Measurements from ENCODE around the gene CCL19. TPM values are rescaled to one million over a fixed set of nuclear protein-coding genes. Genes with fewer than 3 reads are reported as not detected.

The CCL19 gene
- total RNA-seq, 2 experiments from 2014 or later, result not detected

DNA sequence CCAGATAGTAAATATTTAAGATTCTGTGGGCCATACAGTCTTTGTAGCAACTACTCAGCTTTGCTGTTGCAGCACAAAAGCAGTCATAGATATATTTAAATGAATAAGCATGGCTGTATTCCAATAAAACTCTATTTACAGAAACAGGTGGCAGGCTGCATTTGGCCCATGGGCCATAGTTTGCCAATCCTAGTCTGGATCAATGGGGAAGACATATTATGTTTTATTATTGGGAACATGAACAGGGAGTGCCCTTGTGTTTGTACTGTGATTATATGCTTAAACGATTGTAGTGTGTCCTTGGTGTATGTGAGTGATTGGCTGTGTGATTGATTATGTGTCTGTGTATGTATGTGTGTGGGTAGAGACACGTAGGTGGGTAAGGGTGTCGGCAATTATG, 16.6 kb downstream of the CCL19 start:
- no peak overlapping the region for H3K4me3 Mint-ChIP-seq
- CTCF ChIA-PET, result interaction anchor here (3.9 kb wide), 1 partner anchor 27 kb away, joined by 56 read pairs; no protein-coding TSS in a partner anchor
- TF ChIP-seq, protein P1, sequence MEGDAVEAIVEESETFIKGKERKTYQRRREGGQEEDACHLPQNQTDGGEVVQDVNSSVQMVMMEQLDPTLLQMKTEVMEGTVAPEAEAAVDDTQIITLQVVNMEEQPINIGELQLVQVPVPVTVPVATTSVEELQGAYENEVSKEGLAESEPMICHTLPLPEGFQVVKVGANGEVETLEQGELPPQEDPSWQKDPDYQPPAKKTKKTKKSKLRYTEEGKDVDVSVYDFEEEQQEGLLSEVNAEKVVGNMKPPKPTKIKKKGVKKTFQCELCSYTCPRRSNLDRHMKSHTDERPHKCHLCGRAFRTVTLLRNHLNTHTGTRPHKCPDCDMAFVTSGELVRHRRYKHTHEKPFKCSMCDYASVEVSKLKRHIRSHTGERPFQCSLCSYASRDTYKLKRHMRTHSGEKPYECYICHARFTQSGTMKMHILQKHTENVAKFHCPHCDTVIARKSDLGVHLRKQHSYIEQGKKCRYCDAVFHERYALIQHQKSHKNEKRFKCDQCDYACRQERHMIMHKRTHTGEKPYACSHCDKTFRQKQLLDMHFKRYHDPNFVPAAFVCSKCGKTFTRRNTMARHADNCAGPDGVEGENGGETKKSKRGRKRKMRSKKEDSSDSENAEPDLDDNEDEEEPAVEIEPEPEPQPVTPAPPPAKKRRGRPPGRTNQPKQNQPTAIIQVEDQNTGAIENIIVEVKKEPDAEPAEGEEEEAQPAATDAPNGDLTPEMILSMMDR (IDR thresholded peaks at IDR 0.05), result no peak
- intact Hi-C loops (cut with micrococcal nuclease), result no loop called here
- POLR2A ChIA-PET, result no interaction called here
- H3K9me3 Mint-ChIP-seq, result peaks cover 3% of the 10 kb centered on the region
- no peaks in the 10 kb centered on the region for H3K36me3 Mint-ChIP-seq (ENCODE audit: low read depth)
- no peak for DNase-seq
- no peaks in the 10 kb centered on the region for H3K4me1 Mint-ChIP-seq (ENCODE audit: low read depth)
- H3K27ac Mint-ChIP-seq, result no peak overlapping the region
- no peaks in the 10 kb centered on the region for H3K27me3 Mint-ChIP-seq
- no peak for ATAC-seq

DNA sequence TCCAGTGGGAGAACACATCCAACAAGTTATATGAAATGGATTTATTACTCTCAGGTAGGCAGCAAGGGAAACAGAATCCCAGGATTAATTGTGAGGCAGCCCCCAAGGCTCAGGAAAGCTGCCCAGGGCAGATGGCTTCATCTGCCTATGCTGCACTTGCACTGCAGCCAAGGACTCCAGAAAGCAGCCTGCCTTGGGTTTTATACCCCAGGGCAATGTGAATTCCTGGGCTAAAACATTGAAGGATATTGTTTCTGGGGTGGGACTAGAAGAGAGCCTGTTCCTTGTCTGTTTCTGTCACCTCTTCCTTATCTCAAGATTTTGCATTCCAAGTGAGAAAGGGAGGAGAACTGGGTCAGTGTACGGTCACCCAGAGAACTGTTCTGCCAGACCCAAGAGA, 19.8 kb downstream of the CCL19 start:
- H3K9me3 Mint-ChIP-seq, result peaks cover 9% of the 10 kb centered on the region
- POLR2A ChIA-PET, result no interaction called here

DNA sequence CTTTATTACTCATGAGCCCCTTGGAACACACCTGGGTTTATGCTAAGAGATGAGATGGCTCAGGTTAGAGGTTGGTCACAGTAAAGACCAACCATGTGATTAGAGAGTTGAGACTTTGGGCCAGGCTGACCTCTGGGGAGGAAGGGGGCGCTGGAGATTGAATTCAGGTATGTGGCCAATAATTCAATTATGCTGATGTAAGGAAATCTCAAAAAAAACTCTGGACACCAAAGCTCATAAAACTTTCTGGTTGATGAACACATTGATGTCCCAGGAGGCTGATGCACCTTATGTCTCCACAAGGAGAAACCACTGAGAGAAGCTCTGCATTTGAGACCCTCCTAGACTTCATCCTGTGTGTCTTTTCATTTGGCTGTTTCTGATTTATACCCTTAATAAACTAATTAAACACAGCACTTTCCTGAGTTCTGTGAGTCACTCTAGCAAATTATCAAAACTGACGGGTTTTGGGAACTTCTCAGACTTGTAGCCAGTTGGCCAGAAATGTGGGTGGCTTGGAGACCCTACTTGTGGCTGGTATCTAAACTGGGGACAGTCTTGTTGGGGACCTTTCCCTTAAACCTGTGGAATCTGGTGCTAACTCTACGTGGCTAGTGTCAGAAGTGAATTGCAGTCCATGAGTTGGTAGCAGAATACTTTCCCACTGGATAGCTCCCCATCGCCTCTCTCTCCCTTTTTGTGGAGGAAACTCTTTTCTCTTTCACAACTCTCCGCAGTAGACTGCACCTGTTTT, 21.1 kb downstream of the CCL19 start:
- Mint-ChIP-seq H3K36me3 (ENCODE audit: low read depth) (peaks cover 4% of the 10 kb centered on the region), H3K4me3 (no peak overlapping the region), H3K27me3 (no peaks in the 10 kb centered on the region), H3K4me1 (ENCODE audit: low read depth) (no peaks in the 10 kb centered on the region), H3K27ac (no peak overlapping the region), H3K9me3 (peaks cover 9% of the 10 kb centered on the region)
- no peak for DNase-seq
- TF ChIP-seq, protein P1 (IDR thresholded peaks at IDR 0.05), result no peak
- intact Hi-C loops (cut with micrococcal nuclease), result no loop called here
- ATAC-seq, result no peak
- POLR2A ChIA-PET, result no interaction called here
- CTCF ChIA-PET, result interaction anchor here (3.8 kb wide), 1 partner anchor 32 kb away, joined by 18 read pairs; no protein-coding TSS in a partner anchor

More for the DNA sequence above, 19.8 kb downstream of the CCL19 start:
- TF ChIP-seq, protein P1 (IDR thresholded peaks at IDR 0.05), result no peak
- Mint-ChIP-seq H3K4me3 (no peak overlapping the region), H3K27ac (no peak overlapping the region), H3K27me3 (no peaks in the 10 kb centered on the region), H3K4me1 (ENCODE audit: low read depth) (no peaks in the 10 kb centered on the region), H3K36me3 (ENCODE audit: low read depth) (peaks cover 4% of the 10 kb centered on the region)
- DNase-seq (no peak), ATAC-seq (no peak)
- intact Hi-C loops (cut with micrococcal nuclease), result no loop called here
- CTCF ChIA-PET, result interaction anchor here (3.8 kb wide), 1 partner anchor 31 kb away, joined by 18 read pairs; no protein-coding TSS in a partner anchor

DNA sequence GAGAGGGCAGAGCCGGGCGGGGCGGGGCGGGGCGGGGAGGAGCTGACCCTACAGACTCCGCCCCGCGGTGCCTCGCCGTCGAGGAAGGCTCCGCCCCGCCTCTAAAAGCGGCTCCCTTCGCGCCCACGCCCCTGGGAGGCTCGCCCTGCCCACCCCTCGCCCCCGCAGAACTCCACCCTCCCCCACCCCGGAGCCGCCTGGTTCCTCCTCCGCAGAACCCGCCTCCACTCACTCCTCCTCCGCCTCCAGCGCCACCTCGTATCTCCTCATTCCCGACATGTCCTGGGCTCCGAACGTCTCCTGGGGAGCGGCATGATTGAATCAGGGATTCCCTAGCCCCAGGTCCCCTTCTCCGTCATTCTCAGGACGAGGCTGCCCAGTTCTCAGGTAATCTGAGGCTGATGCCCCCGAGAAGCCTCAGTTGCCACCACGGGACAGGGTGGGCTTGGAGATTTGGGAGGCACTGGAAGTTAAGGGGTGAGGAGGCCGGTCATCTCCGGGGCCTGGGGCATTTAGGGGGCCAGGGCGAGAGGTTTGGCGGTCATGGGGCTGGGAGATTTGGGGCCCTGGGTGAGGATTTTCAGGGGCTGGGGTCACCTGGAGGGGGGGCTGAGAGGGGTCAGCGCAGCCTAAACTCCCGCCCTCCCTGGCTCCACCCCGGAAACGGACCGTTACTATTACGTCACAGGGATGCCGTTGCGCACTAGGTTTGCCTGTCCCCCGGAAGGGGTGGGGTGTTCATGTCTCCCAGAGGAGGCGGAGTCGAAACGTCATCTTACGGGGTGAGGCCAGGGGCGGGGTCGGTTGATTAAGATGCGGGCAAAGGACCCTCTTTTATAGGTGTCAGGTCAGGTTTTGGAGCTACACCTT, 25.5 kb downstream of the CCL19 start:
- Mint-ChIP-seq H3K4me1 (ENCODE audit: low read depth) (peaks cover 22% of the 10 kb centered on the region), H3K9me3 (peaks cover 9% of the 10 kb centered on the region), H3K4me3 (peak overlapping the region; percentile 79), H3K27me3 (no peaks in the 10 kb centered on the region), H3K36me3 (ENCODE audit: low read depth) (peaks cover 5% of the 10 kb centered on the region), H3K27ac (peak overlapping the region; percentile 85)
- ChIA-PET CTCF (interaction anchor here (0.9 to 6.5 kb wide), 8 partner anchors 10 to 445 kb away, joined by 3 to 54 read pairs (median 6); partner anchors contain the start of genes GALT and SIGMAR1), POLR2A (interaction anchor here (1.1 to 1.5 kb wide), 2 partner anchors 21 to 29 kb away, joined by 3 to 12 read pairs; partner anchors contain the start of gene SIGMAR1)
- peak; percentile 81 for ATAC-seq
- intact Hi-C loops (cut with micrococcal nuclease), result no loop called here
- peak; percentile 91 for DNase-seq
- TF ChIP-seq, protein P1 (IDR thresholded peaks at IDR 0.05), result no peak

Data from activated CD8-positive, alpha-beta T cell treated with anti-CD3 and anti-CD28 coated beads for 36 hours (primary cell).